Adipocyte (in vitro differentiated cells): ENCODE data around the gene NPAS1.

Experiments used
- DNase-seq: peaks from one replicate; pipeline ENCODE4 v3.0.0-alpha.2; 2015; ENCODE audit warnings: low read depth
- H3K27me3 ChIP-seq: replicated peaks from 2 replicates; pipeline ENCODE4 v1.7.0; 2013; ENCODE audit warnings: mild to moderate bottlenecking, low read length, moderate library complexity; ENCODE audit not compliant: control insufficient read depth, insufficient read depth
- H3K36me3 ChIP-seq: 2 replicates; pipeline ENCODE4 v1.7.0; 2013; ENCODE audit warnings: low read length, mild to moderate bottlenecking, moderate library complexity; ENCODE audit not compliant: control insufficient read depth, insufficient read depth, severe bottlenecking
- H3K4me1 ChIP-seq: 2 replicates; pipeline ENCODE4 v1.7.0; 2013; ENCODE audit warnings: mild to moderate bottlenecking, low read length, moderate library complexity; ENCODE audit not compliant: control insufficient read depth, insufficient read depth
- H3K4me3 ChIP-seq: 2 replicates; pipeline ENCODE4 v1.7.0; 2013; ENCODE audit warnings: mild to moderate bottlenecking, low read length, moderate library complexity
- H3K9ac ChIP-seq: 2 replicates; pipeline ENCODE4 v1.7.0; 2013; ENCODE audit warnings: mild to moderate bottlenecking, low read length, moderate library complexity
- H3K9me3 ChIP-seq: 2 replicates; pipeline ENCODE4 v1.7.0; 2013; ENCODE audit warnings: mild to moderate bottlenecking, low read length, moderate library complexity; ENCODE audit not compliant: control insufficient read depth

Gene NPAS1

GRCh38 chr19:47022140-47022536 is 2.5 kb downstream of the NPAS1 start:
- no peak overlapping the region for H3K9ac ChIP-seq
- H3K4me1 ChIP-seq = peaks cover 5% of the 10 kb centered on the region
- no peaks in the 10 kb centered on the region for H3K36me3 ChIP-seq
- peaks cover 8% of the 10 kb centered on the region for H3K27me3 ChIP-seq
- H3K4me3 ChIP-seq = no peak overlapping the region
- no peak for DNase-seq
- H3K9me3 ChIP-seq = no peaks in the 10 kb centered on the region

DNA sequence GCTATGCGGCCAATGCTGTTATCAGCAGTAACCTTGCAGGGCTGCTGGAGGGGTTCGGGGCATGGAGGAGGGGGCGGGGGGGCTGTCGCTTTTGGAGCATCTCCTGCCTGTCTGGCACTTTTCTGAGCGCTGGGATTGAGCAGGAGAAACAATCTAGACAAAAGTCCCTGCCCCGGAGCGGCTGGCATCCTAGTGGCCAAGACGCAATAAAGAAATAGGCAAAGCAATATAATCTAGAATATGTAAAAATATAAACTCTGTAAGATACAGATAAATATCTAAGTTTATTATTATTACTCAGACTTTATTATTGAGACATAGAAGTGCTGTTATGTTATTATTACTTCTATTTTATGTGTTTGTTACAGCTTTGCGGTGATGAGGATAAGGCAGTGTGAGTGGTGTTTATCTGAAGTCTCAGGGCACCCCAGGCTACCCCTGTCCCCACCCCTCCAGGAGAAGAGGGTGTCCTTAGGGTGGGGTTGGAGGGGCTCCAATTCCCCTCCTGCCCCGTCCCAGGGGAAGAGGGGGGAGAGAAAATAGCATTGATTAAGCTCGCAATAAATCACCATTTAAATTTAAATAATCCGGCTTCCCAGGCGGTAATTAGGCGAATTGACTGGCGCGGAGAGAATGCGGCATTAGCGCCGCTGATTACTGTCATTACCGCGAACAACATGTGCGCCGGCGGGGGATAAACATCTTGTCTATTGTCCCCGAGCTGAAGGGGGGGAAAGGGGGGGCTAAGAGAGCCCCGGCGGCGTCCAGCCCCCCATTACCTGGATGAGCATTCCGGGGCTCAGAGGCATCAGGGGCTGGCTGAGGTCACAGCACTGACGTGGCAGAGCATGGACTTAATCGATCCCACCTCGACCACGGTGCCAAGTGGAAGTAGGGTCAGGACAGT is 3.2 kb downstream of the NPAS1 start:
- no peak overlapping the region for H3K9ac ChIP-seq
- H3K9me3 ChIP-seq = no peaks in the 10 kb centered on the region
- DNase-seq = no peak
- H3K36me3 ChIP-seq = no peaks in the 10 kb centered on the region
- H3K4me3 ChIP-seq = no peak overlapping the region
- peaks cover 8% of the 10 kb centered on the region for H3K27me3 ChIP-seq
- peaks cover 5% of the 10 kb centered on the region for H3K4me1 ChIP-seq

DNA sequence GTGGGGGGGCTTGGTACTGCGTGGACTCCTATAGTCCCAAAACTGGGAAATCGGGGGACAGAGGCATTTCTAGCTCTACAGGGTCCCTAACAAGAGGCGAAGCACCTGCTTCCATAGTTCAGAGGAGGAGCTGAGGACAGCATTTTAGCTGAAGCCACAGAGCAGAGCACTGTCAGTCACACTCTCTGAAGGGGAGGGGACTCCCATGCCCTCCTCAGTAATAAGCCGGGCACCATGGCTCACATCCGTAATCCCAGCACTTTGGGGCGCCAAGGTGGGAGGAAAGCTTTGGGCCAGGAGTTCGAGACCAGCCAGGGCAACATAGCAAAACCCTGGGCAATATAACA is 3.8 kb downstream of the NPAS1 start:
- Histone ChIP-seq H3K9me3 (no peaks in the 10 kb centered on the region), H3K36me3 (no peaks in the 10 kb centered on the region), H3K4me3 (no peak overlapping the region), H3K4me1 (peaks cover 5% of the 10 kb centered on the region), H3K27me3 (peaks cover 8% of the 10 kb centered on the region), H3K9ac (no peak overlapping the region)
- no peak for DNase-seq

DNA sequence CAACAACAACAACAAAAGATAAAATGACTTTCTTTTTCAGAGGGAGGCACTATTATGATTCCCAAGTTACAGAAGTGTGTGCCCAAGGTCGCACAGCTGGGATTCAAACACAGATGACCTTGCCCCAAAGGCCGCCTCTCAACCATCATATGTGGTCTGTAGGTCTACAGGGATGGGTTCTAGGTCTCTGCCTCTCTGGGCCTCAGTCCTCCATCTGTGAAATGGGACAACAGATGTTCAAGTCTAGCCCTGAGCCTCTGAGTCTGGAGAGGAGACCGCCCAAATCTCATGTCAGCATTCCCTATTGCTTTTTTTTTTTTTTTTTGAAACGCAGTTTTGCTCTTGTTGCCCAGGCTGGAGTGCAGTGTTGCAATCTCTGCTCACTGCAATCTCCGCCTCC is 4.9 kb downstream of the NPAS1 start:
- H3K9ac ChIP-seq = no peak overlapping the region
- DNase-seq = no peak
- H3K4me3 ChIP-seq = no peak overlapping the region
- H3K4me1 ChIP-seq = peaks cover 5% of the 10 kb centered on the region
- no peaks in the 10 kb centered on the region for H3K9me3 ChIP-seq
- H3K36me3 ChIP-seq = no peaks in the 10 kb centered on the region
- H3K27me3 ChIP-seq = peaks cover 8% of the 10 kb centered on the region

GRCh38 chr19:47026156-47026555 is 6.5 kb downstream of the NPAS1 start:
- no peaks in the 10 kb centered on the region for H3K36me3 ChIP-seq
- peaks cover 8% of the 10 kb centered on the region for H3K27me3 ChIP-seq
- H3K9me3 ChIP-seq = no peaks in the 10 kb centered on the region
- H3K4me1 ChIP-seq = peaks cover 5% of the 10 kb centered on the region
- DNase-seq = no peak
- no peak overlapping the region for H3K4me3 ChIP-seq
- H3K9ac ChIP-seq = no peak overlapping the region

GRCh38 chr19:47026889-47027288 is 7.3 kb downstream of the NPAS1 start:
- H3K36me3 ChIP-seq = no peaks in the 10 kb centered on the region
- H3K9me3 ChIP-seq = no peaks in the 10 kb centered on the region
- no peak overlapping the region for H3K9ac ChIP-seq
- no peaks in the 10 kb centered on the region for H3K4me1 ChIP-seq
- peaks cover 4% of the 10 kb centered on the region for H3K27me3 ChIP-seq
- no peak for DNase-seq
- H3K4me3 ChIP-seq = no peak overlapping the region

DNA sequence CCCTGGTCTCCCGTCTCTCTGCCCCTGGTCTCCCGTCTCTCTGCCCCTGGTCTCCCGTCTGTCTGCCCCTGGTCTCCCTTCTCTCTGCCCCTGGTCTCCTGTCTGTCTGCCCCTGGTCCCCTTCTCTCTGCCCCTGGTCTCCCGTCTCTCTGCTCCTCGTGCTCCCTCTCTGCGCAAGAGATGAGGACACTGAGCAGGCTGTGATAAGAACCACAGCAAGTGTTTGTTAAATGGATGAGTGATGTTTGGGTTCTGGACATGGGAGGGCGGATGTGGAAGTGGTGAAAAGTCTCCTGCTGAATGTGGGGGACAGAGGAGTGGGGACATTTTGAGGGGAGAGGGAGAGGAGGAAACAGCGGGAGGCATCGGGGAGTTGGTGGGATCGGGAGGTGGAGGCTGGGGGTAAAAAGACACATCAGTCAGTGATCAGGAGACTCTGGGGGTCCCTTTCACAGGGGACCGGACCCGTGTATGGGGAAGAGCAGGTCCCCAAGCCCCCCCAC is 8.0 kb downstream of the NPAS1 start:
- Histone ChIP-seq H3K9me3 (no peaks in the 10 kb centered on the region), H3K9ac (no peak overlapping the region), H3K4me1 (no peaks in the 10 kb centered on the region), H3K36me3 (no peaks in the 10 kb centered on the region), H3K27me3 (no peaks in the 10 kb centered on the region), H3K4me3 (no peak overlapping the region)
- DNase-seq = no peak

DNA sequence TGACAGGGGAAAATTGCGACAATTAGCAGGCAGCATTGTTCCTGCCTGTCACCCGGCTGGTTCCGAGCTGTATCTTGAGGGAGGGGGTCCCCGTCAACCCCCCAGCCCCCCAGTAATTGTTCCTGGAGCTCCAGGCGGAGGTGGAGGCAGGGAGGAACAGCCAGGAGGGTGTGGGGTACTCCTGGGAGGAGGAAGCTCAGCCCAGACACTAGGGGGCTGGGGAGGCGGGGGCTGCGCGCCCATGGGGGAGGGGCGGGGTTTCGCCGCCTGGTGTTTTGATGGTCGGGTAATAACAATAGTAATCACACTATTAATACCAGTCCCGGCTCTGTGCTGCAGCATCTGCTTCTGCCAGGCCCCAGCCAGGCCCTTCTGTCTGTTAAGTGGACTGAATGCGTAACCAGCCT is 8.6 kb downstream of the NPAS1 start:
- Histone ChIP-seq H3K27me3 (no peaks in the 10 kb centered on the region), H3K4me3 (no peak overlapping the region)
- DNase-seq = no peak

DNA sequence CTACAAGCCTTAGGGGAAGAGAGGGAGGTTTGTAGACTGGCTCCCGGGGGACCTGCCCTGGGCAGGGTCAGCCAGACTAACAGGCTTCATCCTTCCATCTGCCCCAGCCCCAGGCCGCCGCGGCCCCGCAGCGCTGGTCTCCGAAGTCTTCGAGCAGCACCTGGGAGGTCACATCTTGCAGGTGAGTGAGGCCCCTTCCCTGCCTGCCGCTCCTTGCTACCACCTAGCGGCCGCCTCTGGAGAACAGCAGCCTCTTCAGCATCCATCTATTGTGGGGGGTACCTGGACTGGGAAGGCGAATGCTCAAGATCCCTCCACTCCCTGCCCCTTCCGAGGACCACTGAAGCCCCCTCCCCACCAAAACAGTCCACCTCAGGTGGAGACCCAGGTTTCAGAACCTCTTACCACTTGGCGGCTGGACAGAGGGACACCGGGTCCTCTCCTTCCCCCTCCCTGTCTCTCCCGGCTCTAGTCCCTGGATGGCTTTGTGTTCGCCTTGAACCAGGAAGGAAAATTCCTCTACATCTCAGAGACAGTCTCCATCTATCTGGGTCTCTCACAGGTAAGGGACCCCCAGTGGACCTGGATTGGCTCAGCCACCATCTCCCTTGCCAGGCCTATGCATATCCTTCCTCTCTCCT is 12.7 kb downstream of the NPAS1 start:
- H3K4me1 ChIP-seq = peaks cover 17% of the 10 kb centered on the region
- no peaks in the 10 kb centered on the region for H3K27me3 ChIP-seq
- peak; percentile 55 for DNase-seq
- no peak overlapping the region for H3K4me3 ChIP-seq
- no peaks in the 10 kb centered on the region for H3K36me3 ChIP-seq
- no peaks in the 10 kb centered on the region for H3K9me3 ChIP-seq
- H3K9ac ChIP-seq = no peak overlapping the region

More for the DNA sequence above, 8.6 kb downstream of the NPAS1 start:
- Histone ChIP-seq H3K4me1 (no peaks in the 10 kb centered on the region), H3K36me3 (no peaks in the 10 kb centered on the region), H3K9me3 (no peaks in the 10 kb centered on the region), H3K9ac (no peak overlapping the region)

- H3K4me3 ChIP-seq = peak overlapping the region; percentile 82
- peaks cover 17% of the 10 kb centered on the region for H3K4me1 ChIP-seq
- DNase-seq = peak; percentile 92
- H3K9me3 ChIP-seq = no peaks in the 10 kb centered on the region
- H3K27me3 ChIP-seq = no peaks in the 10 kb centered on the region
- H3K9ac ChIP-seq = peak overlapping the region; percentile 81
- H3K36me3 ChIP-seq = no peaks in the 10 kb centered on the region
Observed at GRCh38 chr19:47035127-47036096, 15.8 kb downstream of the NPAS1 start.
